ENCODE data around the gene DOCK8. TPM values are rescaled to one million over a fixed set of nuclear protein-coding genes. Genes with fewer than 3 reads are reported as not detected.

Gene DOCK8
- total and polyA plus RNA-seq, 4 experiments from 2014 or later: 31.0 to 315 (median 200) TPM

- no peaks in the 10 kb centered on the region for H3K4me1 ChIP-seq (ENCODE audit: insufficient read depth, low read length)
- POLR2A ChIA-PET (ENCODE audit: partially characterized antibody): no interaction called here
- Mint-ChIP-seq H3K9me3 (no peaks in the 10 kb centered on the region), H3K4me3 (no peak overlapping the region), H3K27ac (peak overlapping the region in 1 of 7 donors; percentile 30), H3K27me3 (no peaks in the 10 kb centered on the region), H3K4me1 (peaks cover 0 to 2% (median 0%) of the 10 kb centered on the region in 4 donors), H3K36me3 (peaks cover 72 to 89% of the 10 kb centered on the region in 2 donors)
- no peak overlapping the region for H3K27ac ChIP-seq (ENCODE audit: low read depth, low read length)
- no peaks in the 10 kb centered on the region for H3K9me3 ChIP-seq (ENCODE audit: control insufficient read depth in 1 of 2, low read length in 2 of 2)
- intact Hi-C loops (cut with micrococcal nuclease): no loop called here
- H3K36me3 ChIP-seq (ENCODE audit: insufficient read depth, low read length): peaks cover 78% of the 10 kb centered on the region
- no peaks in the 10 kb centered on the region for H3K27me3 ChIP-seq (ENCODE audit: insufficient read depth, low read length)
- no peak overlapping the region for H3K4me3 ChIP-seq (ENCODE audit: low read length in 2 of 2)
- CTCF ChIA-PET (ENCODE audit: partially characterized antibody): interaction anchor here (0.6 kb wide), 1 partner anchor 14 kb away, joined by 3 read pairs; no protein-coding TSS in a partner anchor
- DNase-seq: no peak
Observed at GRCh38 chr9:419571-420171, 205.0 kb downstream of the DOCK8 start.

DNA sequence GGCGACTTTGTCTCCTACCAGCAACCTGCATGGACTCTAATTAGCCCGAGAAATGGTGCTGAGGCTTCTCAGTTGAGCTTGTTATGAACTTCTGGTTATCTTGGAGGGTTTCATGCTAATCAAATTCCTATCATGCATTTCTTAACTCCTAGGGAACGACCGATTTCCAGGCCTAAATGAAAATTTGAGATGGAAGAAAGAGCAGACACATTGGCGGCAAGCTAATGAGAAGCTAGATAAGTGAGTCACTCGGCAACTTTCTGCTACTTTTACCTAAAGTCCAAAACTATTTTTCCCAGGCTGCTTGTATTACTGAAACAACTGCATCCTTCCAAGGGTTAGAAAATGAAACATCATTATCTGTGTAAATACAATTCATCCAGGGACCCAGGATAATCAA is 207.2 kb downstream of the DOCK8 start:
- no peaks in the 10 kb centered on the region for H3K4me1 ChIP-seq (ENCODE audit: insufficient read depth, low read length)
- no peaks in the 10 kb centered on the region for H3K9me3 ChIP-seq (ENCODE audit: control insufficient read depth in 1 of 2, low read length in 2 of 2)
- ChIA-PET CTCF (ENCODE audit: partially characterized antibody) (no interaction called here), POLR2A (ENCODE audit: partially characterized antibody) (no interaction called here)
- H3K4me3 Mint-ChIP-seq: no peak overlapping the region
- peaks cover 74% of the 10 kb centered on the region for H3K36me3 ChIP-seq (ENCODE audit: insufficient read depth, low read length)
- no peaks in the 10 kb centered on the region for H3K27me3 ChIP-seq (ENCODE audit: insufficient read depth, low read length)
- H3K4me1 Mint-ChIP-seq: peaks cover 0 to 2% (median 0%) of the 10 kb centered on the region in 4 donors
- intact Hi-C loops (cut with micrococcal nuclease): no loop called here
- DNase-seq: no peak
- no peak overlapping the region for H3K27ac ChIP-seq (ENCODE audit: low read depth, low read length)
- H3K9me3 Mint-ChIP-seq: no peaks in the 10 kb centered on the region
- H3K4me3 ChIP-seq (ENCODE audit: low read length in 2 of 2): no peak overlapping the region
- H3K36me3 Mint-ChIP-seq: peaks cover 53 to 81% of the 10 kb centered on the region in 2 donors
- no peak overlapping the region for H3K27ac Mint-ChIP-seq
- H3K27me3 Mint-ChIP-seq: no peaks in the 10 kb centered on the region

DNA sequence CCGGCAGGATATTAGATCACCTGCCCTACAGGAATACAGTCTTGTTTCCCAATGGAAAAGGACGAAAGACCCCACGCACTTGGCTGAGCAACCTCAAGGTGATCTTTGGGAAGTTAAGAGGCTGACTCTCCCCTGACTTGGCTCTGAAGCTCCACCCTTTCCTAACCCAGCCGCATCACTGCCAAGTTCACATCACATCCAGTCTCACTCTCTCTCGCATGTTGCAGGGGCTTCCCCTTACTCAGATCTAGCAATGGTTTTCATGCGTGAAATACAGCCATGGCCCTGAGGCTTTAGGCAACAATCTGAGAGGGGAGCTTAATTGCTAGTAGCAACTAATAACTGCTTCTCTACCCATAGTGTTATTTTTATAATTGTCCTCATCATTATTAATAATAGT is 211.6 kb downstream of the DOCK8 start:
- H3K27me3 Mint-ChIP-seq: no peaks in the 10 kb centered on the region
- peak overlapping the region in 1 of 7 donors; percentile 27 for H3K27ac Mint-ChIP-seq
- ChIA-PET CTCF (ENCODE audit: partially characterized antibody) (no interaction called here), POLR2A (ENCODE audit: partially characterized antibody) (no interaction called here)
- H3K36me3 ChIP-seq (ENCODE audit: insufficient read depth, low read length): peaks cover 68% of the 10 kb centered on the region
- no peaks in the 10 kb centered on the region for H3K9me3 Mint-ChIP-seq
- peaks cover 44 to 78% of the 10 kb centered on the region in 2 donors for H3K36me3 Mint-ChIP-seq
- no peak overlapping the region for H3K4me3 ChIP-seq (ENCODE audit: low read length in 2 of 2)
- H3K4me3 Mint-ChIP-seq: peak overlapping the region in 1 of 8 donors; percentile 42
- no peaks in the 10 kb centered on the region for H3K4me1 ChIP-seq (ENCODE audit: insufficient read depth, low read length)
- no peaks in the 10 kb centered on the region for H3K9me3 ChIP-seq (ENCODE audit: control insufficient read depth in 1 of 2, low read length in 2 of 2)
- no peak overlapping the region for H3K27ac ChIP-seq (ENCODE audit: low read depth, low read length)
- no peaks in the 10 kb centered on the region for H3K4me1 Mint-ChIP-seq
- intact Hi-C loops (cut with micrococcal nuclease): no loop called here
- no peak for DNase-seq
- no peaks in the 10 kb centered on the region for H3K27me3 ChIP-seq (ENCODE audit: insufficient read depth, low read length)

GRCh38 chr9:426976-427375 is 212.3 kb downstream of the DOCK8 start:
- Mint-ChIP-seq H3K36me3 (peaks cover 40 to 77% of the 10 kb centered on the region in 2 donors), H3K4me1 (no peaks in the 10 kb centered on the region), H3K4me3 (no peak overlapping the region), H3K27me3 (no peaks in the 10 kb centered on the region), H3K27ac (peak overlapping the region in 4 of 7 donors; percentile 2 to 65 (median 28)), H3K9me3 (no peaks in the 10 kb centered on the region)
- POLR2A ChIA-PET (ENCODE audit: partially characterized antibody): no interaction called here
- Histone ChIP-seq H3K4me1 (ENCODE audit: insufficient read depth, low read length) (no peaks in the 10 kb centered on the region), H3K27ac (ENCODE audit: low read depth, low read length) (no peak overlapping the region), H3K4me3 (ENCODE audit: low read length in 2 of 2) (no peak overlapping the region), H3K36me3 (ENCODE audit: insufficient read depth, low read length) (peaks cover 67% of the 10 kb centered on the region), H3K9me3 (ENCODE audit: control insufficient read depth in 1 of 2, low read length in 2 of 2) (no peaks in the 10 kb centered on the region), H3K27me3 (ENCODE audit: insufficient read depth, low read length) (no peaks in the 10 kb centered on the region)
- intact Hi-C loops (cut with micrococcal nuclease): no loop called here
- CTCF ChIA-PET (ENCODE audit: partially characterized antibody): no interaction called here
- DNase-seq: no peak

DNA sequence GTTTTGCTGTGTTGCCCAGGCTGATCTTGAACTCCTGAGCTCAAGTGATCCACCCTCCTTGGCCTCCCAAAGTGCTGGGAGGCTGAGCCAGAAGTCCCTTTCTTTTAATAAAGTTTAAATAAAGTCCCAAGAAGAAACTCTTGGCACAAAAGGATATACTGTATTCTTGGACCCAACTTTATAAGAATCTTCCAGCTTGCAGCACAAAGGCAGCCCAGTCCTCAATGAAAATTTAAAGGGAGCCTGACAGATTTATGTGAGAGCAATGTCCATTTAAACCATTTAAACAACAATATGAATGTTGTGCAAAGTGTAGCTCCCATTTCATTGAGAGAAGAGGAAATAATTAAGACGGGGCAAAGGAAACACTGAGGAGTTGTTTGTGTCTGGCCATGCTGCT is 217.0 kb downstream of the DOCK8 start:
- H3K27ac Mint-ChIP-seq: no peak overlapping the region

DNA sequence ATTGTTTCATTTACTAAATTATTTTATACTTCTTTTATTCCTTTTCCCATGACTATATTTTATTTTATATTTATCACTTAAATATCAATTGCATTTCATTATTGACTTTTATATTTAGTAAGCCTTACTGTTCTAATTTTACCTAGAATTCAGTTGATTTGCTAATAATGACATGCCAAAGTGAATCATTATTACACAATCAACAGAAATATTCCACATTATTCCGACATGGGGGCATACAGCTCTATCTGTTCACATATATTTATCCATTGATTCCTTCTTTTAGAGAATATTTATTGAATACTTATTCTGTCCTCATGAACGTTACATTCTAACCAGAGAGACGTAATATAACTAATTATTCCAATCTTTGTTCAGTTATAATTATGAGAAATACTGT is 221.8 kb downstream of the DOCK8 start:
- H3K9me3 ChIP-seq (ENCODE audit: control insufficient read depth in 1 of 2, low read length in 2 of 2): no peaks in the 10 kb centered on the region
- H3K4me1 ChIP-seq (ENCODE audit: insufficient read depth, low read length): no peaks in the 10 kb centered on the region
- peak overlapping the region in 3 of 7 donors; percentile 5 to 39 (median 33) for H3K27ac Mint-ChIP-seq
- CTCF ChIA-PET (ENCODE audit: partially characterized antibody): interaction anchor here (1.0 kb wide), 1 partner anchor 32 kb away, joined by 3 read pairs; no protein-coding TSS in a partner anchor
- no peak for DNase-seq
- peaks cover 73 to 93% of the 10 kb centered on the region in 2 donors for H3K36me3 Mint-ChIP-seq
- no peak overlapping the region for H3K4me3 Mint-ChIP-seq
- H3K36me3 ChIP-seq (ENCODE audit: insufficient read depth, low read length): peaks cover 85% of the 10 kb centered on the region
- POLR2A ChIA-PET (ENCODE audit: partially characterized antibody): no interaction called here
- no peaks in the 10 kb centered on the region for H3K27me3 ChIP-seq (ENCODE audit: insufficient read depth, low read length)
- intact Hi-C loops (cut with micrococcal nuclease): no loop called here
- peaks cover 0 to 4% (median 1%) of the 10 kb centered on the region in 4 donors for H3K4me1 Mint-ChIP-seq
- no peak overlapping the region for H3K27ac ChIP-seq (ENCODE audit: low read depth, low read length)
- no peak overlapping the region for H3K4me3 ChIP-seq (ENCODE audit: low read length in 2 of 2)
- no peaks in the 10 kb centered on the region for H3K27me3 Mint-ChIP-seq
- H3K9me3 Mint-ChIP-seq: peaks cover 0 to 2% (median 0%) of the 10 kb centered on the region in 8 donors

More for the DNA sequence above, 217.0 kb downstream of the DOCK8 start:
- H3K9me3 Mint-ChIP-seq: peaks cover 0 to 1% (median 0%) of the 10 kb centered on the region in 8 donors
- ChIA-PET POLR2A (ENCODE audit: partially characterized antibody) (no interaction called here), CTCF (ENCODE audit: partially characterized antibody) (interaction anchor here (1.1 kb wide), 1 partner anchor 43 kb away, joined by 3 read pairs; no protein-coding TSS in a partner anchor)
- intact Hi-C loops (cut with micrococcal nuclease): no loop called here
- peaks cover 62 to 85% of the 10 kb centered on the region in 2 donors for H3K36me3 Mint-ChIP-seq
- no peaks in the 10 kb centered on the region for H3K9me3 ChIP-seq (ENCODE audit: control insufficient read depth in 1 of 2, low read length in 2 of 2)
- no peaks in the 10 kb centered on the region for H3K27me3 ChIP-seq (ENCODE audit: insufficient read depth, low read length)
- H3K27ac ChIP-seq (ENCODE audit: low read depth, low read length): no peak overlapping the region
- no peak overlapping the region for H3K4me3 Mint-ChIP-seq
- no peak overlapping the region for H3K4me3 ChIP-seq (ENCODE audit: low read length in 2 of 2)
- no peaks in the 10 kb centered on the region for H3K4me1 ChIP-seq (ENCODE audit: insufficient read depth, low read length)
- H3K4me1 Mint-ChIP-seq: peaks cover 0 to 2% (median 0%) of the 10 kb centered on the region in 4 donors
- H3K36me3 ChIP-seq (ENCODE audit: insufficient read depth, low read length): peaks cover 81% of the 10 kb centered on the region
- no peak for DNase-seq
- no peaks in the 10 kb centered on the region for H3K27me3 Mint-ChIP-seq

DNA sequence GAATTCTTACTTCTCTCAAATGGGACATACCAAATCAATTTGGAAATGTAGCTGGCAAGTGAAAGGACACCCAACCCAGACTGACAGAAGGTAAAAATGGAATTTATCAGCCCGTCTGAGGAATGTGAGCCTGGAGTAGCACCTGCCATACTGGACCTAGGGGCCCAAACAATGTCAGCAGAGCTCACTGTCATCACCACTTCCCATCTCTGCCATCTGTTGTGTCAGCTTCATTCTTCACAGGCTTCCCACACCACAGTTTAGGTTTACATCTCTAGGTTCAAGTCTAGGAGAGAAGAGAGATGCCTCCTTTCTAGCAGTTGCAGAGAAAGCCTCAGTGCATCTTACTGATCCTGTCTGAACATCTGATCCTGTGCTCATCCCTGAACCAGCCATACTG is 222.4 kb downstream of the DOCK8 start:
- intact Hi-C loops (cut with micrococcal nuclease): no loop called here
- no peaks in the 10 kb centered on the region for H3K27me3 ChIP-seq (ENCODE audit: insufficient read depth, low read length)
- H3K36me3 Mint-ChIP-seq: peaks cover 75 to 94% of the 10 kb centered on the region in 2 donors
- H3K9me3 ChIP-seq (ENCODE audit: control insufficient read depth in 1 of 2, low read length in 2 of 2): no peaks in the 10 kb centered on the region
- H3K27ac ChIP-seq (ENCODE audit: low read depth, low read length): no peak overlapping the region
- DNase-seq: no peak
- H3K4me3 Mint-ChIP-seq: no peak overlapping the region
- peaks cover 86% of the 10 kb centered on the region for H3K36me3 ChIP-seq (ENCODE audit: insufficient read depth, low read length)
- H3K27me3 Mint-ChIP-seq: no peaks in the 10 kb centered on the region
- ChIA-PET POLR2A (ENCODE audit: partially characterized antibody) (no interaction called here), CTCF (ENCODE audit: partially characterized antibody) (no interaction called here)
- peak overlapping the region in 4 of 7 donors; percentile 46 to 66 (median 52) for H3K27ac Mint-ChIP-seq
- H3K4me3 ChIP-seq (ENCODE audit: low read length in 2 of 2): no peak overlapping the region
- peaks cover 0 to 4% (median 1%) of the 10 kb centered on the region in 4 donors for H3K4me1 Mint-ChIP-seq
- H3K4me1 ChIP-seq (ENCODE audit: insufficient read depth, low read length): no peaks in the 10 kb centered on the region
- H3K9me3 Mint-ChIP-seq: peaks cover 0 to 2% (median 0%) of the 10 kb centered on the region in 8 donors

Data from CD4-positive, alpha-beta memory T cell (primary cell).